Fibroblast of peridontal ligament (primary cell): Measurements from ENCODE around the gene FGFRL1.

Experiments used
- DNase-seq: peaks from one replicate; pipeline ENCODE4 v3.0.0-alpha.2; 2010; ENCODE audit errors: extremely low read depth

Gene FGFRL1

GRCh38 chr4:1006856-1007255 lies 4.6 kb upstream of the FGFRL1 start:
- no peak for DNase-seq

GRCh38 chr4:1008840-1009541 lies 2.4 kb upstream of the FGFRL1 start:
- no peak for DNase-seq

- DNase-seq: peak; percentile 28
These were observed 1.7 kb upstream of the FGFRL1 start for GRCh38 chr4:1009542-1010394.

- DNase-seq: peak; percentile 67
These were observed 918 bp upstream of the FGFRL1 start for GRCh38 chr4:1010395-1011021.

GRCh38 chr4:1011666-1012033 lies 224 bp downstream of the FGFRL1 start:
- no peak for DNase-seq

- no peak for DNase-seq
These were observed 761 bp downstream of the FGFRL1 start for GRCh38 chr4:1012034-1012739.

- DNase-seq: no peak
These were observed 2.0 kb downstream of the FGFRL1 start for GRCh38 chr4:1013225-1014073.

- DNase-seq: no peak
These were observed 3.1 kb downstream of the FGFRL1 start for GRCh38 chr4:1014291-1015167.

- DNase-seq: no peak
These were observed 3.8 kb downstream of the FGFRL1 start for GRCh38 chr4:1015179-1015578.

GRCh38 chr4:1015746-1016145 lies 4.3 kb downstream of the FGFRL1 start:
- DNase-seq: no peak

- no peak for DNase-seq
These were observed 5.8 kb downstream of the FGFRL1 start for GRCh38 chr4:1017211-1017610.

- no peak for DNase-seq
These were observed 6.3 kb downstream of the FGFRL1 start for GRCh38 chr4:1017706-1018105.

- no peak for DNase-seq
These were observed 7.0 kb downstream of the FGFRL1 start for GRCh38 chr4:1018147-1019020.

GRCh38 chr4:1019320-1019719 lies 7.9 kb downstream of the FGFRL1 start:
- DNase-seq: no peak

GRCh38 chr4:1019729-1020470 lies 8.5 kb downstream of the FGFRL1 start:
- DNase-seq: no peak

GRCh38 chr4:1021386-1022050 lies 10.1 kb downstream of the FGFRL1 start:
- DNase-seq: no peak

- DNase-seq: no peak
These were observed 10.8 kb downstream of the FGFRL1 start for GRCh38 chr4:1022051-1022738.

- no peak for DNase-seq
These were observed 11.3 kb downstream of the FGFRL1 start for GRCh38 chr4:1022739-1023066.
